Fibroblast of skin of left biceps (primary cell): ENCODE data around the gene DPM2.

Experiments
- DNase-seq, 2 experiments: peaks; one replicate each; pipeline ENCODE4 v3.0.0-alpha.2; 2013; ENCODE audit warnings: low read depth in 2 of 2

Gene DPM2, protein sequence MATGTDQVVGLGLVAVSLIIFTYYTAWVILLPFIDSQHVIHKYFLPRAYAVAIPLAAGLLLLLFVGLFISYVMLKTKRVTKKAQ

DNA sequence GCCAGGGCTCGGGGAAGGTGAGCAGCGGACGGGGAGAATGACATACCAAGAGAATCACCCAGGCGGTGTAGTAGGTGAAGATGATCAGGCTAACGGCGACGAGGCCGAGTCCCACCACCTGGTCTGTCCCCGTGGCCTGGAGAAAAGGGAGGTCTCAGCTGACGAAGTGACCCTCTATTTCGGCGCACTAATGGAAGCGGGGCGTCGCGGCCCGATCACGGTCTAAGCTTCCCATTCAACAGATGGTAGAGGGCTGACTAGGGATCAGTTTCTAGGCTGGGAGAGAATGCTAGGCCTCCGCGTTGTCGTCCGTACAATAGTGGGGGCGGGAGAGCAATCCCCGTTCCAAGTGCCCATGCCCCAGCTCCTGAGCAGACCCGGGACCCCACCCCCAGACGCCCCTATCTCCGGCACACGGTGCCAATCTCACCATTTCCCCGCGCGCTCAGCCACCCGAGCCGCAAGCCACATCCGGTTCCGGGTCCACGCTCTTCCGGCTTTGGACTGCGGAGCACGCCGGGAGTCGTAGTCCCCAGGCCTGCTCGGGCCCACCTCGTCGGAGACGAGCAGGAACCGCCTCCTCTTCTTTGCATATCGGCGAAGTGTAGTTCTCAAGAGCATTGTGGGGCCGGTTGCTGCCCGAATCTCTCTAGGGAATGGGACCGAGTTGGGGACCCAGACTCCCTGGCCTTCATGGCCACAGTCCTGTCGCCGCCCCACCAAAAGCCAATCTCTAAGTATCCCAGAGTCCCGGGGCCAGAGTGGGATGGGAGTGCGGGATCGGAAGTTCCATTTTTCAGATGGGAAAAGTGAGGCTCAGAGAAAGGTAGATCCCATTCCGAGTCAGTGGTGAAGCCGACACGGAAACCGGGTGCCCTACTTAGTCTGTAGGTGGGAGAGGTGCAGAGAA, at the start of gene DPM2:
Gene DPM2 (minus strand): TSS at position 467 of the 910 bp plus-strand sequence. CDS start 34 bp downstream, at position 433.
- DNase-seq = peak; percentile 53 to 54

DNA sequence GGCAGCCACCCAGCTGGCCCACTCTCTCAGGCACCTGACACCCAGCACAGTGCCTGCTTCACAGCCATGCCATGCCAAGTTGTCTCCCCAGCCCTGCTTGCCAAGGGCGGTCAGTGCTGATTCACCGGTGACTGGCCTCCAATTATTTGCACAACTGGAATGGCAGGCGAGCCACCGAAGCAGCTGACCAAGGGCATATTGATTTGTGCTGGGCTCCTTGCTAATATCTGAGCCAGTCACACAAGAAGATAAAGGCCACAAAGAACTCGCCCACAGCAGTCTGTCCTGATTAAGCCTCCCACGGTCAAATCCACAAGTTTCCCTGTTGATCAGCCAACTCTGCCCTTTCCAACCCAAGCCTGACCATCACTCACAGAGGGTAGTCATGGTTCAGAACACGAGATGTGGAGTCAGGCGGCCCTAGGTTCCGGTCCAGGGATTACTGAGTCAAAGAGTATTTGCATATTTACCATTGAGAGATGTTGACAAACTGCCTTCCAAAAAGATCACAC, 49.5 kb upstream of the DPM2 start:
- DNase-seq = no peak

DNA sequence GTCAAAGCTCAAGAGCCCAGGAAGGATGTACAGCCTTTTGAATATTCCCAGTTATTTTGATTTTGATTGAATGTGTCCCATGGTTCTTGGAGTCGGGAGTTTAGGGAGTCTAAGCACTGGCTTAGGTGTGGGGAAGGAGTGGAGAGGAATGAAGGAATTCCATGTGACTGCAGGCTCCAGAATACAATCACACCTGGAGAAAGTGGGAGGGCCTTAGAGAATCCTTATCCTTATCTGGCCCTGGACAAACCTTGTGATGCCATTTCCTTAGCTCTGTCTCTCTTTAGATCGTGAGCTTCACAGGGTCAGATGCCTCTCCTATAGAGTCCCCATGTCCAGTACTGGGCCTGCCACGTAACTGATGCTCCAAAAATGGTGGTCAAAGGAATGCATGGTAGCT, 47.4 kb upstream of the DPM2 start:
- no peak for DNase-seq

DNA sequence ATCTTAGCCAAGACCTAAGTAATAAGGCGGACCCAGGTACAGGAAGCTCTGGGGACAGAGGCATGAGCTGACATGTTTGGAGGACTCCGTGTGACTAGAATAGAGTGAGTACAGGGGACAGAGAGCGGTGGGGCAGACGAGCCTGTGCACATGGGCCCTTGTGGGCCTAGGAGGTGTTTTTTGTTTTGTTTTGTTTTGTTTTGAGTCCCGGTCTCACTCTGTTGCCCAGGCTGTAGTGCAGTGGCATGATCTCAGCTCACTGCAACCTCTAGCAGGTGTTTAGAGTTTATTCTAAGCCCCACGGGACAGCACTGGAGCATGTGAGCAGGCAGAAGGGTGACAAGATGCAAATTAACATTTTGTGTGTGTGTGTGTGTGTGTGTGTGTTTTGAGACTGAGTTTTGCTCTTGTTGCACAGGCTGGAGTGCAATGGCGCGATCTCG, 46.2 kb upstream of the DPM2 start:
- DNase-seq = no peak

DNA sequence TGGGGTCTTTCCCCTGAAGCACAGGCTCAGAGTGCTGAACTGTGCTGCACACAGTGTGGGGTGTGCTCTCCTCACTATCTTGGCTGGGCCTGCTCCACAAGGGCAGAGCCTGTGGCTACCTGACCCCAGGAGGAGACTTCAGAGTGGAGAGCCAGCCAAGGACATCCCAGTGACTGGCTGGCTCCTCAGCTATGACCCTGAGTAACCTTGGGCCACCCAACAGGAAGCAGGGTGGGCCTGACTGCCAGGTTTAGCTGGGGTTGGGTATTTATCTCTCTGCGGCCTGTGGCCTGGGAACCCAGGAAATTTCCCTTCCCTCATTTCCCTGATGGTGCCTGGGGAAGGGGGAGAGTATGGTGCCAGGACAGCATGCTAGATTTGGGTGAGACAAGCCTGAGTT, 45.3 kb upstream of the DPM2 start:
- no peak for DNase-seq

DNA sequence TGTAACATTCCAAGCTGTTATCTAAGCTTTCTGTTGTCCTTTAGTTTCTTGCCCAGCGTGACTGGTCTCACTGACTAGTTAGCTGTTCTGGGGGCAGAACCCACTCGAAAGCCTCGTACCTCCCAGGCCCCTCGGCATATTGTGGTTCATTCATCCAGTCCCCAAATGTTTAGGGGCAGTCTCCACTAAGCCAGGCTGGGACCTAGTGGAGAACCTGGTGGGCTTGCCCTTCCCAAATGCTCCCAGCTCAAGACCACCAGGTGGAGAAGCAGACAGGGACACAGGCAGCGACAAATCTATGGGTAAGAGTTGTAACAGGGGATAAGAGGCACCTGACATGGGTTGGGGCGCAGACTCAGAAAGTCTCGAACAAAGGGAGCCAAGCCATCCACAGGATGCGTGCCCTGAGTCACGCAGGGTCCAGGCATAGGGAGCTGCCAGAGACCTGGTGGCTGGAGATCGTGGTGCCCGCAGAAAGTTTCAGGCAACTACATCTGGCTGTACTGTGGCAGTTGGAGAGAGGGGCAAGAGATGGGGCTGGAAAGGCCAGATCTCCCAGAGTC, 44.0 kb upstream of the DPM2 start:
- DNase-seq = no peak

DNA sequence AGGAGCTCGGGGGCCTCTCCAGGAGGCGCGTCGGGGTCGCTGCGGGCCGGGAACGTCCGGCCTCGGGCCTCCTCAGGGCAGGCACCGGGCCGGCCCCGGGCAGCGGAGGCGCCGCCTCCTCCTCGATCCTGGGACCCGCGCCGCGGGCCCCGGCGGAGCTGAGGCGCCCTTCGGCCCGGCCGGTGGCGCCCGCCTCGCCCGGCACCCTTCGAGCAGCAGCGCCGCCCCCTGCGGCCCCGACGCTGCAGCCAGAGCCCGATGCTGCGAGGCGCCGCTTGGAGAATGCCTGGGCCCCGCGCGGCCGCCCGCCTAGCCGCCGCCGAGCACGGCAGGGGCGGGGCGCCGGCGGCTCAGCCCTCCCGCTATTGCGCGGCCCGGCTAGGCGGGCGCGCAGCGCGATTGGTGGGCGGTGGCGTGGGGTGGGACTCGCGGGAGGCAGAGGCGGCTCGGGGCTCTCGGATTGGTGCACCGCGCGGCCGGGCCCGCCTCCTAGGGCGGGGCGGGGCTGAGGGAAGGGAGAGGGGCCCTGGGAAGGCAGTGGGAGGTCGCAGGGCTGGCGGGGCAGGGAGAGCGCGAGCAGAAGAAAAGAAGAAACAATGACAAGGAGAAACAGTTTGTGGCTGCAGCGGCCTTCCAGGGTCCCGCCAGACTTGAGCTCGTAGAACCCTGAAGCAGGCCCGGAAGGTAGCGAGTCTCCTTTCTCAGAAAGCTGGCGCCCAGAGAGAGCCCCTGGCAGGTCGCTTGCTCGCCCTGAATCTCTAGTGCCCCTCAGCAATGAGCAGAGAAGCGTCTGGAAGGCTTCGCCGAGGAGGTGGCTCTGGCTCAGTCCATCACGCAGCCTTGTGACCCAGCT, 43.3 kb upstream of the DPM2 start, which contains the start of gene EEIG1:
Gene EEIG1 (minus strand): TSS at position 284 of the 853 bp plus-strand sequence. CDS start 852 bp downstream, outside the sequence.
- DNase-seq = peak; percentile 75 to 79

DNA sequence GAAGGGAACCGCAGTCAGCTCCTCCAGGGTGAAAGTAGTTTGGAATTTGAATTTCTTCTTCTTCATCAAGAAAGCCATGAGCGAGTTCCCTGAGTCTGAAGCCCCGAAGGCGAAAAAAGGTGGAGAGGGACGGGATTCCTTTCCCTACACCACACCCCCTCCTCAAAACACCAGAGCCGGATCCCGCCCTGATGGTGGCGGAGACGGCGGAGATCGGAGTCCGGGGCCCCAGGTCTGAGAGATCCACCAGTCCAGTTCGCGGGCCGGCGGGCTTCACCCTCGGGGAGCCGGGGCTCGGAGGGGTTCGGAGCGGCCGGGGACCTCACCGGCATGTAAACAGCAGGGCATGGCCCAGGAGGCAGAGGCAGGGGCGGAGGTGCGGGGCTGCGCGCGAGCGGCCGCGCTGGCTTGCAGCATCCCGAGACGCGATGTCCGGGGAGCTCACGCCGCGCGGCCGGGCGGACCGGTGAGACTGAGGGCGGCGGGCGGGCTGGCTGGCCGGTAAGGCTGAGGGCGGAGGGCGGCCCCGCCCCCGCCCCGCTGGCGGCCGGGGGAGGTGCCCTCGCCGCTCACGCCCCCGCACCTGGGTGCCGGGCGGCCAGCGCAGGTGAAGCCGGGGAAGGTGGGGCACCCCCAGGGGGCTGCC, 42.5 kb upstream of the DPM2 start:
- DNase-seq = no peak

DNA sequence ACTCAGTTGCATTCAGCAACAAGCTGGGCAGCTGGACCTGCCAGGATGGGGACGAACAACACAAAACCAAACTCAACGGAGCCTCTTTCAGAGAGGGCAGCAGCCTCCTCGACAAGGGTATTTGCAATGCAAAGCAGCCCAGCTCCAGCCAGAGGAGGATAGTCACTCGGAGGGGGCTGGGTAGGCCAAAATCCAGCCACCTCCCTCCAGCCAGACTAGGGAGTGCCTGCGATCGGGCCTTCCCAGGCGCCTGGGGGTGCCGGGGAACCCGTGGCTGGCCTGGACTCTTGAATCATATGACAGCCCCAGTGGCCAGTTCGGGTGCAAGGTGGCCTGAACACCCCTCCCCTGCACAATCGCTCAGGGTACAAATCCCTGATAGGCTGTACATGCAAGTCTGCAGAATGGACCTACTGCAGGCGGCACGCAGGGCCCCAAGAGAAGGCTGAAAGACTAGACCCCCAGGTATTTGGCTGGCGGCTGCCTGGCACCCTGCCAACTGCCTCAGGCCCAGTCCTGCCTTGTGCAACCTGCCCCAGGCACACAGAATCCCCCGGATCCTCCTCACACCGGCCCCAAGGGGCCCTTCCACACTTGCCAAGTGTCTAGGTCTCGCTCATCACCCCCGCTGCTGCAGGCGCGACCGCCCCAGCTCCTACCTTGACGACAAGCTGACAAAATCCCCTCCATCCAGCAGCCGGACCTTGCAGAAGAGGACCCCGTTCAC, 41.8 kb upstream of the DPM2 start:
- no peak for DNase-seq

DNA sequence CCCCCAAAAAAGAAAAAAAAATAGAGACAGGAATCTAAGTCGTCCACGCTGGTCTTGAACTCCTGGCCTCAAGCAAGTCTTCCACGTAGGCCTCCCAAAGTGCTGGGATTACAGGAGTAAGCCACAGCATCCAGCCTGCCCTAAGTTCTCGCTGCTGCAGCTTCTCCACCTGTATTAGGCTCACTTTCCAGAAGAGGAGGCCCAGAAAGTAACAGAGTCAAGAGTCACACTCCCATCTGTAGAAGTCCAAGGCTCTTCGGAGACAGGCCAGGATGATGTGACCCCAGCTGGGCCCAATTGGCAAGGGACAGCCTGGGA, 41.3 kb upstream of the DPM2 start:
- no peak for DNase-seq

DNA sequence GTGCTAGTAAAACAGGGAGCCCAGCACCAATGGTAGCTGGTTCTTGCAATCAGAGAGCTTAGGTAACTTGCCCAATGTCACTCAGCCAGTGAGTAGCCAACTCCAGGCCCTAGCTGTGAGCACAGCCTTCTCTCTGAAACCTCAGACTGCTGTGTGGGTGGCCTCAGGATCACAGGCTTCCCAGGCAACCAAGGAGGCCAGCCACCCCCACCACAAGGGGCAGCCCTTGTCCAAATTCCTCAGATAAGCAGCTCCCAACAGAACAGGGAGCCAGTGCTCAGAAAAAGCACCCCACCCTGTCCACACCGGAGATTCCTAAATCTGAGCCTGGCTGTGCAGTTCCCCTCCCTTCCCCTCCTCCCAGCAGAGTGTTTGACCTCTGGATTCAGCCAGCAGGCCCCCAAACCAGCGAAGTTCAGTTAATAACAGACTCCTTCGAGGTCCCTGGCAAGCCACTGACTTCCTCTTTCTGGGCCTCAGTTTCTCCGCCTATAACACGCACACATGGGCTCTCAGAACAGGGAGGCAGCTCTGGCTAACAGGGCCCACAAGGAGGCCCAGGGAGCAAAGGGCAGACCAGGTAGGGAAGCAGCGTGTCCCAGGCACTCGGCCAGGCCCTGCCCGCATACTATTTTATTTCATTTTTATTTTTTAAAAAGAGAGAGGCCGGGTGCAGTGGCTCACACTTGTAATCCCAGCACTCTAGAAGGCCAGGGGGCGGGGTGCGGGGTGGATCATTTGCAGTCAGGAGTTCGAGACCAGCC, 40.4 kb upstream of the DPM2 start:
- no peak for DNase-seq

DNA sequence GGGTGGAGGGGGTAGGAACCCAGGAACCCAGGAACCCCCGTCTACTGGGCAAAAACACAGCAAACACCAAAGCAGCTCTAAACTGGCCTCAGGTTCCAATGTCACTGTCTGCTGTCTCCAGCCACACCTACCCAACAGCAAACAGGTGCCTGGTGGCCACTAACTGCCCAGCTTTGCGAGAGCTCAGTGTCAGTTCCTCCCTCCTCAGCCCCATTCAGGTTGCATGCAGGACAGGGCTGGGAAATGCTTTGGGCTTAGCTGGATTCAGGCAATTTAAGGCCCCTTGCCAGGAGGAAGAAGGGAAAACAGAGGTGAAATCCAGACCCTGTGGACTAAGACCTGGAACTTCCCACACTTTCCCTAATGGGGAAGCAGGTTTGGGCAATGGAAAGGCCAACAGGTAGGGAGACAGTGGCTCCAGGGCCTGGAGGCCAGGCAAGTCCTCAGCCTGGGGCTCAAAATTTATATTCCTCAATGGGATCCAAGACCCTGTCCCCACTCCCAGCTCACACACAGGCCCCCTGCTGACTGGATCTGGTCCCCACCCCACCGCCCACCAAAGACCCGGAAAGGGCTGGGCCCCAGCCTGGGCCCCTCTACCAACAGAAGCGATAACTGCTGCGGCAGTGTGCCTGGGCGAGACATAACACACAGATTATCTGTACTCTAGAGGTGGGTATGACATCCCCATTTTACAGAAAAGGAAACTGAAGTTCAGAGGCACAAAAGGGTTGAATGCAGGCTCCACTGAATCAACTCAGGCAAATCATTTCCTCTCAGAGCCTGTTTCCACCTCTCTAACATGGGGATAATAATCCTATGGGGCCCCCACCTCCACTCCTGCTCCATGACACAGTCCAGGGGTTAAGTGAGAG, 39.6 kb upstream of the DPM2 start:
- no peak for DNase-seq

DNA sequence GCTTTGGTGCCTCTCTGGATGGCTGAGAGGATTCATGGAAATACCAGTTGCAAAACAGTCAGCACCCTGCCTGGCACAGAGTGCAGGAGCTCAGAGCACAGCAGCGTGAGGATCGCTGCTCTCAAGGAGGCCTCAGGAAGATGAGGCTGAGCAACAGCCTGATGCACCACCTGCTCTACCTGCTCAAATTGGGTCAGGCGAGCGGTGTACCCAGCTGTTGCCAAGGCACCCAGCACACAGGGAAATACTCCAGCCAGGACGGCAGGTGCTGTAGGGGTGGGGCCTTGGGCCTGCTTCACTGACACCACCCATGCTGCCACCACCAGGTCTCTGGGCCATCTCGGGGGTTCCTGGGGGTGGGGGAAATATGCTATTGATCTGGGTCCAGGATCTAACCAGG, 38.8 kb upstream of the DPM2 start:
- no peak for DNase-seq

DNA sequence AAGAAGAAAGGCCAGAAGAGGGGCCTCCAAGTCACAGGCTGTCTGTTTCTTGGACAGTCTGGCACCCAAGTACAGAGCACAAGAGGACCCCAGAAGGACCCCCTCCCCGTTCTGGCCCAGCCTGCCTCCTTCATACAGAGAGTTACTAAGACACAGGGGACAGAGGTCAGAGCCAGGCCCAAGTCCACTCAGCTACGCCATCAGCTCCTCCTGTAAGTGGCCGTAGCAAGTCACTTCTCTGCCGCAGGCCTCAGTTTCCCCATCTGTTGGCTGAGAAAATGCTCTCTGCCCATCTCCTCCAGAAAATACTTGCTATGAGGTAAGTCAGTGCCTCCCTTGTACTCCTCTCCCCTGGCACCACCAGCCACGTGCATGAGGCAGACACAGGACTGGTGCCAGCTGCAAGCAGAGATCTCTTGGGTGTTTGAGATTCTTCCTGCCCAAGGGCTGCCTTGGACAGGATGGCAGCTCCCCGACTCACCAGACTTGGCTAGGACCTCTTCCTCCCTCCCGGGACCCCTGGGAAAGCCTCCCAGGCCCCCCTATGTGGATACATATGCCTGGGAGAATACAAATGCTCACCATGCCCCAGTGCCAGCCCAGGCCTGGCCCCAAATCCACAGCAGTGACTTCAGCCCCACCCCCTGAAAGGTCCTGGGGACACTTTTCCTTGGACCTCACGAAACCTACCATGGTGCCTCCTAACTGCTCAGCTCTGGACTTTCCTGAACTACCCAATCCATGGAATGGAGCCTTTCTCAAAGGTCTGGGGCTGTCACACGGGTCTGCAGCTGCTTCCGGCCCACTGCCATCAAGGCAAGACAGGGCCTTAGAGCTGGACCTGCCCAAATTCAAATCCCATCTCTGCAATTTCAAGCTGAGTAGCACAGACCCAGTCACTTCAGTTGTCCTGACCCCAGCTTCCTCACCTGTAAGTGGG, 38.0 kb upstream of the DPM2 start:
- no peak for DNase-seq

DNA sequence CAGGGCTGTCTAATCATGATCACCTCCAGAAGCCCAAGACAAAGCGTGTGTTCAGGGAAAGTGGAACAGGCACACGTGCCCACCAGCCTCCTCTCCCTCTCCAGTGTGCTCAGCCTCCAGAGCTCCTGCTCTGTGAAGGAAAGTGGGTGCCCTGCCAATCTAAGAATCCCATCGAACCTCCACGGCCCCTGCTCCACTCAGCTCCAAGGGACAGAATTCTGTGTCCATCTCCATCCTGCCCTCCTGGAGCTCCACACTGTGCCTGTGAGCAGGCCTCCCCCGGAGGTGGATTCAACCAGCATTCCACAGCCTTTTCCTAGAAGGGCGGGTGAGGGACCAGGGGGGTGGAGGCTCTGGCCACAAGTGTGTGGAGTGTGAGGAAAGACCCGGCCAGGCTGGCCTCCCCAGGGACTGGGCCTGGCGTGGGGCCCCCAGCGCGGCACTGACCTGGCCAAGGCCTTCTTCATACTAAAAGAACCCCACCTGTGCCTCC, 37.2 kb upstream of the DPM2 start:
- no peak for DNase-seq

DNA sequence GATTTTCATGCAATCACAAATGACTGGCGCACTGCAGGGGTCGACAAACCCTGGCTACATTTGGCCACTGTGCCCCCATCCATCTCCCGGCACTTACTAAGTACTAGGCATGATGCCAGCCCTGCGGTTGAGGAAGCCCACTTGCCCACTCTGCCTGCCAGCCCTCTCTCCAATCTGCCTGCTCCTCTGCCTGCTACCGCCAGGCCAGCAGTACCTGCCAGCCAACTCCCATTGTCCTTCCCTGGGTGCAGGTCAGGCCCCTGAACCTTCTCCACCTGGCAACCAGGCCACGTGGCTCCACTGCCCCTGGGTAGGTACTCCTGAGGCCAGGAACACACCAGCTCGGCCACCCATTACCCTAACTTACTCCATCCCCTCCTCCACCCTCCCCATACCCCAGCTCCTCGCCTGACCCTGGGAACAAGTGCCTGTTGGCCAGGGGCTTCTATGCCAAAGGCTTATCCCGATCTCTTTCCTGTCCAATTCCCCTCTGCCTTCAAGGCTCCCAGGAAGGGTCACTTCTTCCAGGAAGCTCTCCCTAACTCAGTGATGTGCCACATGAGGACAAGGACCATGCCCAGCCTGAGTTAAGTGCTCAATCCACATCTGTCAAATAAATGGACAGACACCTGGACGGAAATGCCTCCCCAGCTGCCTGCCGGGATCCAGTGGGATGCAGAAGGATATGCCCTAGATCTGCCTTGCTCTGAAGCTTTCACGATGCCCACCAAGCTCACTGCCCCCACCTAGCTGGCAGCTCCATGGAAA, 36.5 kb upstream of the DPM2 start:
- no peak for DNase-seq
